NCI-H2029 (cell line): ENCODE results near the gene NPNT.

Source experiments
- DNase-seq: peaks from one replicate; lab custom pipeline; 2025; lab: John Stamatoyannopoulos, UW

NPNT gene

GRCh38 chr4:105969575-105969974 is 74.3 kb downstream of the NPNT start:
- no peak for DNase-seq

DNA sequence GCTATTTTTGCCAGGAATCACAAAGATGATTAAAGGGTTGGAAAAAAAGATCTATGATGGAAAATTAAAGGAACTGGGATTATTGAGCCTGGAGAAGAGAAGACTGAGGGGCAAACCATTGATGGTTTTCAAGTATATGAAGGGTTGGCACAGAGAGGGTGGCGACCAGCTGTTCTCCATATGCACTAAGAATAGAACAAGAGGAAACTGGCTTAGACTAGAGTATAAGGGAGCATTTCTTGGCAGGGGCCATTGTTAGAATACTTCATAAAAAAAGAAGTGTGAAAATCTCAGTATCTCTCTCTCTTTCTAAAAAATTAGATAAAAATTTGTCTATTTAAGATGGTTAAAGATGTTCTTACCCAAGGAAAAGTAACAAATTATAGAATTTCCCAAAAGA is 75.1 kb downstream of the NPNT start:
- DNase-seq: no peak

DNA sequence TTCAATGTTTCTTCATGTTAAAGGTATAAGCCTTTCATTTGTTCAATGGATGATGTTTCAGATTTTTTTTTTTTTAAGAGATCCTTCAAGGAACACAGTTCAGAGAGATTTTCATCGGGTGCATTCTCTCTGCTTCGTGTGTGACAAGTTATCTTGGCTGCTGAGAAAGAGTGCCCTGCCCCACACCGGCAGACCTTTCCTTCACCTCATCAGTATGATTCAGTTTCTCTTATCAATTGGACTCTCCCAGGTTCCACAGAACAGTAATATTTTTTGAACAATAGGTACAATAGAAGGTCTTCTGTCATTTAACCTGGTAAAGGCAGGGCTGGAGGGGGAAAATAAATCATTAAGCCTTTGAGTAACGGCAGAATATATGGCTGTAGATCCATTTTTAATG is 75.8 kb downstream of the NPNT start:
- no peak for DNase-seq

DNA sequence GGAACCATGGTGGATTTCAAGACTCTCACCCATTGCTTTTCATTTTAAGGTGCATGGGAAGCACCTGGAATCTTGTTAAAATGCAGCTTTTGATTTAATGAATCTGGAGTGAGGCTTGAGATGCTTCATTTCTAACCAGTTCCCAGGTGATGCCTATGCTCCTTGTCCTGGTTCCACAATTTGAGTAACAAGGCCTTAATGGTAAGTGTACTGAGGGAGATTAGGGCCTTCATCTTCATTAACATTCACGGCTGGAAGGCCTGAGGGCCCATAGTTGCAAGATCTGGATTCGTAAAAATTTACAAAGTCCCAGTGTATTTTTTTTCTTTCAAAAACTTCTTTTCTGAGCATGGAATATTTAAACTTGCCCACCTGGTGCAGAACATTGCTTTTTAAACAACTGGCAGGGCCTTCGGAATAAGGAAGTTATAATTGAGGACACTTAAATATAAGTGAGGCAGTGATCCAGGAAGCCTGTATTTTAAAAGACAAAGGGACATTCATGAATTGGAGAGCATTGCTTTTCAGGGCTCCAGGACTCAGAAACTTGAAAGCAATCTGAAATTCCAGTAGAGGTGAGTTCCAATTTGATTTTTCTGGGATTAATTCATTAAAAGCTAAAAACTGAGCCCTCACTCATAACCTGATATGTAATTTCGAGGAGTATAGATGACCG is 77.8 kb downstream of the NPNT start:
- DNase-seq: no peak

DNA sequence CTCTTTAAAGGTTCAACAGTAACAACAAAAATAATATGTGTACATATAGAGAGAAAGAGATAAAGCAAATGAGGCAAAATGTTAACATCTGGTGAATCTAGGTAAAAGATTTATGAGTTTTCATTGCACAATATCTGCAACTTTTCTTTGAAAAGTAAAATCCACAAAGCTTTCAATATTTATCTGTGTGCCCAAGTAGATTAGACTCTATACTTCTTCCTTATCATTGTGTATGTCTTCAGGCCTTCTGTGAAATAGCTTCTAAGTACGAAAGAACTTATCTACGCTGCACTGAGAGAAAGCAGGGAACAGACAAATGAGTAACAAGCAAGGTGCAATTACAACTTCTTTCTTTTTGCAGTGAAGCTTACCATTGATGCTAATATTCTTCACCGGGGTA is 81.6 kb downstream of the NPNT start:
- no peak for DNase-seq

DNA sequence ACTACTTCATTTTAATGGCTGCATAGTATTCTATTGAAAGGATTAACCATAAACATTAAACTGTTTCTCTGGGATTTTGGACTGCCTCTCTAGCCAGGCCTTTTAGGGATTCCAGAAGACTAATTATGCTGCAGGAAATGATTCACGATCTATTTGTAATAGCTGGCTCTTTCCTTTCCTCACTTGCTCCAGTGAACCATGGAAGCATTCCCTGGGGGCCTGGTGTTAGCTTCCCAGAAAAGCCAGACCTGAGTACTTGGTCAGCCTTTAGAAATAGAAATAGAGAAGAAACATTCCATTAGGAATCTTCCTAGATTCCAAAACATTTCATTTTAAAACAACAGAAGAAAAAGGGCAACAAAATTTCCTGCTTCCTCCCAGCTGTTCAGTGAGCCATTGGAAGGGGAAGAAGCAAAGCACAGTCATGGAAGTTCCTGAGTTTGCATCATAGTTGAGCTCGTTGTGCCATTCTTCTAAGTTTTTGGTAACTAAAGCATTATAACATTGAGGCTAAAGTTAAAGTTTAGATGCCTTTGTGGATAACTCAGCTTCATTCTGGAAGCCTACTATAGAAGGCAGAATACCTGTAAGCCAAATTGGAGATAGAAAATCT is 83.5 kb downstream of the NPNT start:
- no peak for DNase-seq

DNA sequence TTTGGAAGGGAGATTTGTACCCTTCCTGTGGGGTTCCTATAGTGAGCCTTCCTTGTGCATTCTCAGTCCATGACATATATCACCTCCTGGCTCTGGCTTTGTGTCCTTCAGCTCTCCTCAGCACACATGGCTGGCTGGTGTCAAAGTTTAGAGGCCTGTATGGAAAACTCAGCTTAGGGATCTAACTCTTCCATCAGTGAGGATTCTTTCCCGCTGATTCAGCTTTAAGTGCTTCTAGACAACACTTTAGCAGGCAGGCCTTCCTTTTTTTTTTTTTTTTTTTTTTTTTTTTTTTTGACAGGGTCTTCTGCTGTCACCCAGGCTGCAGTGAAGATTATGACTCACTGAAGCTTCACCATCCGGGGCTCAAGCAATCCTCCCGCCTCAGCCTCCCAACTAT is 84.2 kb downstream of the NPNT start:
- DNase-seq: no peak

DNA sequence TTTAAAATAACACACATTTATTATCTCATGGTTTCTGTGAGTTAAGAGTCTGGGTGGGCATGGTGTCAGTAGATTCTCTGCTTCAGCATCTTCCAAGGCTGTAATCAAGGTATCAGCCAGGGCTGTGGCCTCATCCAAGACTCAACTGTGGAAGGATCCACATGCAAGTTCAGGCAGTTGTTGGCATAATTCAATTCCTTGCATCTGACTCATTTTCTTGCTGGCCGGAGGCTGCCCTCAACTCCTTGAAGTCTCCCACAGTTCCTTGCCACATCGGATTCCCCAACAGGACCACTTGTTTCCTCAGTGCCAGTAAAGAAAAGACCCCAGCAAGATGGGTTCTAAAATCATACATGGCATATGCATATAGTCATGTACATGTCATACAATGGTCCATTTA is 93.4 kb downstream of the NPNT start:
- no peak for DNase-seq

DNA sequence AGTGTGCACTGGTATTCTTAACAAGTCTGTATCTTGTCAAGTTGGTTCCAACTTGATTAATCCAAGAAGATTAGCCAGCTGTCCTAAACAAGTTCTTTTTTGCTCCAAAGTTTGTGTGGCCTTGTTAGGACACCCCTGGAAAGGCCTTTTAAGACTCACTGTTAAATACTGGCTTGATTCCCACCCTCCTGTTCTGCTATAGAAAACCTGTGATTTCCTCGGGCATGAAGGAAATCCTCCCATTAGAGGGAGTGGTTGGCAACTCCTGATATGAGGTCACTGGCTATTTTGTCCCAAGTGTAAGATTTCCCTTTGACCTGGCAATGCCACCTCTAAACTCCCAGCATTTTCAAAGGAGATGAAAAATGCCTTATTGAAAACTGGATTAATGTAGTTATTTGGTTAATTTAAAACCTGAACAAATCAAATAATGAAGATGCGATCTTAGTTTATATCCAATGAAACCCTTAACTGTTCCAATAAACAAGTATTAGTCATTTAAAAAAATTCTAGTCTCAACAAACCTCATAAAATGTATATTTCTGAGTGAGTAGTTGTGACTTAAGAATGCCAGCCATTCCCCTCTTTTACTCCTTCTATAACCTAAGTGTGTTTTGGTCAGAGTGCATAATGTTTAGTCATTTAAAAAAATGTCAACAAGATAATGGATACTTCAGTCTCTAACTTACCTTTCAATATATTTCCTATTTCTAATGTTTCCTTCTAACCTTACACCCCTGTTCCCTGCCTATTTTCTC is 94.4 kb downstream of the NPNT start:
- no peak for DNase-seq

DNA sequence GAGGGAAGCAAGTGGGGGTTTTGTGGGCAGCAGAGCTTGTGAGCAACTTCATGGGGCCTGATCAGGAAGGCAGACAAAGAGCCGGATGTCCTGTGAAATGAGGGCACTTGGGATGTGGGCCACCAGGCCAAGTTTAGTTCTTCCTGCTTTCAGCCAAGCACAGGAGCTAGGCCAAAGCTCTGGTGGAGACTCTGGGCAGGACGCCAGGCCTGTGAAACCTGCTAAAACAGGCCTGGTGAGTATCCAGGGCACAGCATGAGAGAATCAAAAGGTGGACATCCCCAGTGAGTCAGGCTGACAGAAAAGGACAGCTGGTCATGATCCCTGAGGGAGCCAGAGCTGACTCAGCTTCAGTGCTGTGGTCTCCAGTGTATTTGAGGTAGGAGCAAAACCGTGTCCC is 95.7 kb downstream of the NPNT start:
- DNase-seq: peak; percentile 70

DNA sequence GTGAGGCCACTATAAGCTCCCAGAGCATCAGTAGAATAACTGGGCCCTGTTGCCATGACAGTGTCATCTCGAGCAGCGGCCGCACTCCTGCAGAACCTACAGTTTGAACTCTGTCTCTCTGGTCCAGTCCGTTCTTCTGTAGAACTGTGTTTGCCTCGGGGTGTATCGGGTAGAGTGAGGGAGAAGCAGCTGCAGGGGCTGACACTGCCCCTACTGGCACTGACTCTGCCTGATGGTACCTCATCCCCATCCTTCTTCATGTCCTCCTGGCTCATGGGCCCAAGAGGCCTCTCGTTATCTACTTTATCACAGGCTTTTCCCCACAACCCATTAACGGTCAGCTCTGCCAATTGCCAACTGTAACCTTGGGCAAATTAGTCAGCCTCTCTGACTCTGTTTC is 96.5 kb downstream of the NPNT start:
- no peak for DNase-seq

- no peak for DNase-seq
Measured at GRCh38 chr4:105992641-105993305, 97.5 kb downstream of the NPNT start.

DNA sequence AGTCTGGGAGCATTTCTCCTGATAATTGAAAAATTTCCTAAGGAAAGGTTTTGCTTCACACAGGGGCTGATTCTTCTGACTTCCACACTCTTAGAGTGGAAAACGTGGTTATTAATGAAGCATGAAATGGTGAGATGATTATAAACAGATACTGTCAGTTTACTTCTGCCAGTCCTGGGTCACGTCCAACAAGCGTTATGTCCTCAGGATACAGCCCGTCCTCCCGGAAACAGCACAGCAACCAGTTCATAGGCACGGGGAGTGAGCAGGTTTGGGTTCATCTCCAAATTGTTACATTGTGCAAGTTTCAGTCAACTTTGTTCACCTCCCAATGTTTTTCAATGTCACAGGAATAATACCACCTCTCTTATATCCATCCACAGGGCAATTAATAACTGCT is 98.8 kb downstream of the NPNT start:
- peak; percentile 12 for DNase-seq

GRCh38 chr4:105994841-105995501 is 99.7 kb downstream of the NPNT start:
- DNase-seq: no peak

GRCh38 chr4:105996845-105997244 is 101.6 kb downstream of the NPNT start:
- no peak for DNase-seq

- DNase-seq: no peak
Measured at GRCh38 chr4:105998171-105999063, 103.1 kb downstream of the NPNT start.

GRCh38 chr4:106002994-106003393 is 107.7 kb downstream of the NPNT start:
- DNase-seq: no peak

GRCh38 chr4:106010761-106011160 is 115.5 kb downstream of the NPNT start:
- DNase-seq: no peak

GRCh38 chr4:106011387-106011786 is 116.1 kb downstream of the NPNT start:
- no peak for DNase-seq

DNA sequence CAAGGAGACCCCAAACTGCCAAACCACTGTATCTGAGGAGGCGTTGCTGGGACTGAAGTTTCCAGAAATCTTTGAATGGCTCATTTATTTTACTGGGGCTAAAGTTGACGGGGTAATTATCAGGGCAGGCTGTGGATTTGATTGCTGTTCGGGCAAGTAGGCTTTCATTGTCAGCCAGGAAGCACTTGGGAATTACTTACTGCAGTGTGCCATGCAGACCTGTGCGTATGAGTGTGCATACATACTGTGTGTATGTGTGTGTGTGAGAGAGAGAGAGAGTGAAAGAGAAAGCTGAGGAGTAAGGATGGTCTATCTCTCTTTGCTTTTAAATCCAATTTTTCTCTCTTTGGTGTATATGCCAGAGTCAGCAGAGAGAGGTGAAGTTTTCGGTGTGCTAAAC is 122.7 kb downstream of the NPNT start:
- no peak for DNase-seq

GRCh38 chr4:106019771-106020170 is 124.5 kb downstream of the NPNT start:
- DNase-seq: no peak
